GM21447 (cell line): ENCODE results near the gene NMU.
A peak's percentile ranks its signal among the peaks of the same experiment; 100 is the strongest.
"Not testable (repeated sequence)": the region's sequence is repeated elsewhere in the genome, so short reads cannot be mapped to it uniquely, and the experiment has no call there.

Experiments used
- ATAC-seq: cut with Tn5 transposase; IDR thresholded peaks from one replicate; pipeline ENCODE4 v1.9.1; 2021; ENCODE audit not compliant: unreplicated experiment

Gene NMU

GRCh38 chr4:55625835-55626234, 10.3 kb downstream of the NMU start:
- ATAC-seq: no peak

GRCh38 chr4:55624063-55624462, 12.0 kb downstream of the NMU start:
- not testable (repeated sequence) for ATAC-seq

DNA sequence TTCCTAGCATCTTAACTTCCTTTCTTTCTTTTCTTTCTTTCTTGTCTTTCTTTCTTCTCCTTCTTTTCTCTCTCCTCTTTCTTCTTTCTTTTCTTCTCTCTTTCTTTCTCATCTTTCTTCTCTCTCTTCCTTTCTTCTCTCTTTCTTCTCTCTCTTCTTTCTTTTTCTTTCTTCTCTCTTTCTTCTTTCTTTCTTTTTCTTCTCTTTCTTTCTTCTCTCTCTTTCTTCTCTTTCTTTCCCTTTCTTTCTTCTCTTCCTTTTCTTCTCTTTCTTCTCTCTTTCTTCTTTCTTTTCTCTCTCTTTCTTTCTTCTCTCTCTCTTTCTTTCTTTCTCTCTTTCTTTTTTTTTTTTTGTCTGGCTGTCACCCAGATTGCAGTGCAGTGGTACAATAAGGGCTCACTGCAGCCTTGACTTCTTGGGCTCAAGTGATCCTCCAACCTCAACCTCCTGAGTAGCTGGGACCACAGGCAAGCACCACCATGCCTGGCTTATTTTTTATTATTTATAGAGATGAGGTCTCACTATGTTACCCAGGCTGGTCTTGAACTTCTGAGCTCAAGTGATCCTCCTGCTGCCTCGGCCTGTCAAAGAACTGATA, 17.5 kb downstream of the NMU start:
- no peak for ATAC-seq

DNA sequence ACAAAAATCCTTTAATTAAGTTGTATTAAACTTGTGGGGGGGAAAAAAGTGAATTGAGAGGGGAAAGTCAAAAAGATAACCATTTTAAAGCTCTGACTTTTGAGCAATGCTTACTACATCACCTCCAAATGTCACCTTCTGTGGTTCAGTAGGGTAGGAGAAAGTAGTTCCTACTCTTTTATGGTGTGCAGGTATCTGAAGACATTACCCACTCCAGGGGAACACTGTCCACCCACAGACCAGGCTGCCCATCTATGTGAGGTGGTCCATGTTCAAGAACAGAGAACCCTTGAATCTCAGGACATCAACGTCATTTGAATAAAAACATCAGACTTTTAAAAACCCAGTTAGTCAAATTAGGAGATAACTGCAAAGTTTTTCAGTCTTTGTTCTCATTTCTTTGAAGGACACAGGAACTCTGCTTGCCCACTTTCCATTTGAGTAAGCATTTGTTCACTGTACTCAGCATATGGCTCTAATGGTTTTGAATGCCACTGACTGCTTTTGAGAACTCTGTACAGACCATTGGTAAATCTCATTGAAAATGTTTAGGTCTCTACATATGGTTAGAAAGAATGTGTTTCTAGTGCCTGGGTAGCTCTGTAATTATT, 18.4 kb downstream of the NMU start:
- peak; percentile 96 for ATAC-seq

- no peak for ATAC-seq
These were observed 21.1 kb downstream of the NMU start for GRCh38 chr4:55615008-55615407.

- no peak for ATAC-seq
These were observed 22.5 kb downstream of the NMU start for GRCh38 chr4:55613621-55614020.

DNA sequence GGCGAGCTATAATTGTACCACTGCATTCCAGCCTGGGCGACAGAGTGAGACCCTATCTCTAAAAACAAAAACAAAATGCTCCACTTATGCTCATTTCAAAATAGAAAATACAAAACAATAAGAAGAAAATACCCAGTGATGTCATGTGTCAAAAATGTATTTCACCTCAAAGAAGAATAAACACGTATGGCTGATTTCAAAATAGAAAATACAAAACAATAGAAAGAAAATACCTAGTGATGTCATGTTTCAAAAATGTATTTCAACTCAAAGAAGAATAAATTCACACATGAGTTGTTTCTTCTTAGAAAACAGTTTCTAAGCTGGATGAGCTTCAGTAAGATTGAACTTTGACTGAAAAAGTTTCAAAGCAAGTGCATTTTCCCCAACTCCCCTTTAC, 23.8 kb downstream of the NMU start:
- no peak for ATAC-seq

- ATAC-seq: no peak
These were observed 24.6 kb downstream of the NMU start for GRCh38 chr4:55611358-55612059.

DNA sequence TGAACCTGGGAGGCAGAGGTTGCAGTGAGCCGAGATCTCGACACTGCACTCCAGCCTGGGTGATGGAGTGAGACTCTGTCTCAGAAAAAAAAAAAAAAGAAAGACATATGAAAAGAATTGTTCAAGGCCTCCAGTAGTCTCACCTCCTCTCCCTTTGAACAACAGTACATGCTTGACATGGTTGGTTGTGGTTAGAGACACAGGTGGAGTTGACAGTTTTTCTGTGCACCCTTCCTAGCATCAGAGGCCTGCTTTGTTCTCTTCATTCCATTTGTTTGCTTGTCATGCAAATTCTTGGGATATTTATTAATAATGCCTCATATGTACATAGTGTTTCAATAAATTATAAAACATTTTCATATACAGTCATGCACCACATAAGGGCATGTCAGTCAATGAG, 25.7 kb downstream of the NMU start:
- ATAC-seq: no peak

- ATAC-seq: no peak
These were observed 26.7 kb downstream of the NMU start for GRCh38 chr4:55609393-55609866.

DNA sequence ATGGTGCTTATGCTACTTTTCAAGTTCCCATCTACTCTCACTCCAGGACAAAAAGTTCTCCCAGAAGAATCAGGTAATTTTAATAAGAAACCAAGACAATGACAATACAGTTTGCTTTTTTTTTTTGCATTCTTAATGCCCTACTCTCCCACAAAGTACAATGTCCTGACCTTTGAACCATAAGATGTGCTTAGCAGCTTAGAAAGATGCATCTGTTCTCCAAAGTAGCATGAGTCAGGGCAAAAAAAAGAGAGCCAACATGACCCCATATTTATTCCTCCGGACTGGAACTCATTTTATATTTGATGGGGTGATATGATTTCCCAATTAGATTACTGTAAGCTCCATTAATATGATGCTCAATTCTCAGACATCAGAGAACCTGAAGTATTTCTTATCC, 27.5 kb downstream of the NMU start:
- no peak for ATAC-seq

DNA sequence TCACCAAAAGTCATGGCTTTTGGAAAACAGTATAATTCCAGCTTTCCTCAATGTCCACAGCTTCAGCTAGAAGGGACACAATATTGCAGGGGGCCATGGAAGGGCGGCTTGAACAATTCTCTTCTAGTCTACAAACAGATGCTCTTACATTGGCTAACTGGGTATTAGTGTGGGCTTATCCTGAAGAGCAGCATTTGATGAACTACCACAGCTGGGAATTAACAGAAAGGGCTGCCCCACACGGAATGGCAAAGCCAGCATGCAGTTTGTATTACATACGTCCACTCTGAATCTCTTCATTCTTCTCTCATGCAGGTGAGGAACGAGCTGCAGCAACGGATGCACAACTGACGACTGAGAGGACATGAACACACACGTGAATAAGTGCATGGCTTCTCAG, 31.1 kb downstream of the NMU start:
- ATAC-seq: no peak

DNA sequence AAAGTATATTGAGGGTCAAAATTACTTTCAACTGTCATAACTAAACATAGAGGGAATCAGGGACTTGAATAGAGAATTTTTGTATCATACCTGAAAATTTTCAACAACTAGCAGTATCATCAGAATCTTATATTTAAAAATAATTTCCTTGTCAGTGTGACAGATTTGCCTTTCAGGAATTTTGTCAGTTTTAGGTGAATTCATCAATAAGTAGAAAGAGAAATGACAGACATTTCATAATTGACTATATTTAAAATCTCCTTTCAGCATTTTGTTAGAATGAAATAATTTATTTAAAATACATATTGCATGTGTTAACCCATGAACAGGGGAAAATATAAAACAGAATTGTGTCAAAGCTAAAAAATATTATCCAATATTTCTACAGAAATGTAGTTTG, 35.5 kb downstream of the NMU start:
- no peak for ATAC-seq

GRCh38 chr4:55598641-55599040, 37.5 kb downstream of the NMU start:
- ATAC-seq: no peak

- ATAC-seq: no peak
These were observed 44.1 kb downstream of the NMU start, which contains the start of gene PDCL2 for GRCh38 chr4:55592014-55592413. PDCL2 (minus strand) TSS chr4:55592245; CDS start chr4:55592109, 136 bp downstream.

DNA sequence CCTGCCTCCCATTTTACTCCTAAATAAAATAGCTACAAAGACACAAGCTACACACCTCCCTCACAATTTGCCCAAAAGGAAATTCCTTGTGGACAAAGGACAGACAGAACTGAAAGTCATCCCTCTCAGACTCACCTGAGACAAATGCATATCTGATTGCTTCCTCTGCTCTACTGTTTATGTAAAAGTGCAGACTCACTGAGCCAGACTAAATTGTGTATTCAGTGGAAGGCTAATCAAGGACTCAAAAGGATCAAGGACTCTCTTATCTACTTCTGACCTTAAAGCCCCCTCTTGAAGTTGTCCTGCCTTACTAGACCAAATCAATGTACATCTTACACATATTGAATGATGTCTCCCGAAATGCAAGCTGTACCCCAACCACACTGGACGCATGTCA, 47.9 kb downstream of the NMU start:
- ATAC-seq: no peak

- ATAC-seq: not testable (repeated sequence)
These were observed 53.3 kb downstream of the NMU start for GRCh38 chr4:55582773-55583172.

DNA sequence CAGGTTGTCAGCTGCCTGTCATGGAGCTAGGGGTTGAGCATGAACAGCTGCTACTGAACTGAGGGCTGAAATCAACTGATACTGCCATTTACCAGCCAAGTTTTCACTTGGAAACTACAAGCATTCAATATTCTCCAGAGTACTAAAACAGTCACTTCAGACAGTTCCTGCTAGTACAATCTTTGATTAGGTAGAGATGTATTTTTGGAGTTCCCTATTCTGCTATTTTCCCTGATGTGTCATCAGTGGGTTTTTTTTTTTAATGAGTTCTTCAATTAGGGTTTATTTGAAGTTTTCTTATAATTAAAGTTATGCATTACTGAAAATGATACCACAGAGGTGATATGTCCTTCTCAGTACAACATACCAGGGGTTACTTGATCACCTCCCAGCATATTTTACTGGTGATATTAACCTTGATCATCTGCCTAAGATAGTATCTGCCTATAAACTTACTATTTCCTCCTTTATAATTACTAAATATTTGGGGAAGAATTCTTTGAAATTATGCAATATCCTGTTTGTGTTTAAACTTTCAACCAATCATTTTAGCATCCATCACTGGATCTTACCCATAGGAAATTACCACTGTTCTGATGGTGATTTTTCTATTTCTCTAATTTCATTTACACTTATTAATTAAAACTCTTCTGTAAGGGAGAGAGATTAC, 57.6 kb downstream of the NMU start:
- ATAC-seq: no peak

DNA sequence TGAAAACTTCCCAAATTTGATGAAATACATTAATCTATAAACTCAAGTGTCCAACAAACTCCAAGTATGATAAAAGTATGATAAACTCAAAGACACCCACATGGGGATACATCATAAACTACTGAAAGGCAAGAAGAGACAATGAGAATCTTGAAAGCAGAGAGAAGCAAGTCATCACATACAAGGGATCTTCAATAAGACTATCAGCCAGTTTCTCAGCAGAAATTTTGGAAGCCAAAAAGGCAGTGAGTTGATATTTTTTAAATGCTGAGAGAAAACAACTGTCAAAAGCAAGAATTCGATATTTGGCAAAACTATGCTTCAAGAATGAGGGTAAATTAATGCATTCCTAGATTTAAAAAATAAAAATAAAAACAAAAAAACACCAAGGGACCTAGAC, 60.6 kb downstream of the NMU start:
- ATAC-seq: no peak

DNA sequence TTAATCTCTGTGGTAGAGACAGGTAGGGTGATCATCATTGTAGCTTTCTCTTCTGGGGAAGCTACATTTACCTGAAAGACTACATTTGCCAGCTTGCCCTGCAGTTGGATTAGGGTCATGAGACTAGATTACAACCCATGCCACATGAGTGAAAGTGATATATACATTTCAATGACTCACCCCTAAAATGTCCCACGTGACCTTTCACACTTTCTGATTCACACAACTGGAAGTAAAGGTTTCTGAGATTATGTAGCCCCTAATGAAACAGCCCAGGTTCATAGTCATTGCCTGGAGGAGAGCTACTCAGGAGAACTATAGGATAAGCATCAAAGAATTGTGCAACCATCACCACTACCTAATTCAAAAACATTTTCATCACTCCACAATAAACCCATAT, 61.8 kb downstream of the NMU start:
- no peak for ATAC-seq

DNA sequence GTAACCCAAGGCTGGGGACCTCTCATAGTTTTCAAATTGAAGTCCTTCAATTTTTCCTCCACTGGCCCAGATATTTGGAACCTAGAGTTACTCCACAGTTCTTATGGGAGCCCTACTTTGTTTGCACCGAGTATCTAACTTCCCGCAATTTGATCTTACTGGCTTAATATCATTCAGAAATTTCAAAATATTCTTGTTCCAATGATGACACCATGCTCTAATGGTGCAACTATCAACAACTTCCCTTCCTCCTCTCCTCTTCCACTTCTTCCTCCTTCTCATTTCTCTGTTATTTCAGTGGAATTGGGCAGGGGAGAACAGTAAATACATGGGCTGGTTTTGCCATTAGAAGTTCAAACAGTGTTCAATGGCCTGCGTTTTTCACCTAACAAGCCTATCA, 64.3 kb downstream of the NMU start:
- no peak for ATAC-seq
